ENCODE data around the gene SLC34A3.
"Not testable (repeated sequence)": the region's sequence is repeated elsewhere in the genome, so short reads cannot be mapped to it uniquely, and the experiment has no call there.

SLC34A3 gene

GRCh38 chr9:137262173-137262908 lies 31.6 kb downstream of the SLC34A3 start:
- H3K23ac ChIP-seq (ENCODE audit: low read length); H3K79me2 ChIP-seq (ENCODE audit: control insufficient read depth, insufficient read depth, low read length, poor library complexity); H3K4me3 ChIP-seq (ENCODE audit: low read depth, low read length); H3K18ac ChIP-seq (ENCODE audit: low read length); H3K9me3 ChIP-seq (ENCODE audit: insufficient read depth, low read depth, low read length); H3K79me1 ChIP-seq (ENCODE audit: low read length); H4K91ac ChIP-seq (ENCODE audit: low read depth, low read length); H2AK5ac ChIP-seq (ENCODE audit: low read length); H3K14ac ChIP-seq (ENCODE audit: low read length); H2BK5ac ChIP-seq (ENCODE audit: low read depth, low read length, poor library complexity); H3K27me3 ChIP-seq (ENCODE audit: insufficient read depth, low read length); H3K9ac ChIP-seq (ENCODE audit: low read length); H2BK120ac ChIP-seq (ENCODE audit: insufficient read depth, low read length, poor library complexity); H2AFZ ChIP-seq (ENCODE audit: insufficient read depth, low read length, poor library complexity); H3K4me1 ChIP-seq (ENCODE audit: control insufficient read depth in 1 of 2, insufficient read depth in 2 of 2, low read length in 2 of 2); H3K4me2 ChIP-seq (ENCODE audit: low read length); H4K12ac ChIP-seq (ENCODE audit: low read depth, low read length); H3K27ac ChIP-seq (ENCODE audit: low read depth, low read length); H3K4ac ChIP-seq (ENCODE audit: low read depth, low read length); H2BK12ac ChIP-seq (ENCODE audit: low read length); H4K8ac ChIP-seq (ENCODE audit: low read depth, low read length): not testable (repeated sequence)
- H3K36me3 ChIP-seq (ENCODE audit: control insufficient read depth in 1 of 2, insufficient read depth in 2 of 2, low read length in 2 of 2) = peaks cover 52 to 53% of the 10 kb centered on the region in 2 experiments
- WGBS (ENCODE audit: extremely low coverage, insufficient coverage, insufficient read length) = no CpG with 5 or more reads among the region's 15 CpGs
- DNase-seq = peak in 1 of 2 donors; percentile 46

DNA sequence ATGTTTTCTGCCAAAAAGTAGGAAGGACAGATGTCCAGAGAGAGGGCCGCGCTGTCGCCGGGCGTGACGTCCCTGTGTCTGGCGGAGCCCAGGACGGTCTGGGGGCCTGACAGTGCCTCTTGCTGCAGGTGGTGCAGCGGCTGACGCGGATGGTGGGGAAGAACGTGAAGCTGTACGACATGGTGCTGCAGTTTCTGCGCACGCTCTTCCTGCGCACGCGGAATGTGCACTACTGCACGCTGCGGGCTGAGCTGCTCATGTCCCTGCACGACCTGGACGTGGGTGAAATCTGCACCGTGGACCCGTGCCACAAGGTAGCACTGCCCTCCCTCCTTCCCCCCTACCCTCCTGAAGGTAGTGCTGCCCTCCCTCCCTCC lies 32.2 kb downstream of the SLC34A3 start:
- H2AK5ac ChIP-seq (ENCODE audit: low read length) = no peak overlapping the region
- H3K9ac ChIP-seq (ENCODE audit: low read length) = no peak overlapping the region
- no peak overlapping the region for H3K27ac ChIP-seq (ENCODE audit: low read depth, low read length)
- no peak overlapping the region for H2AFZ ChIP-seq (ENCODE audit: insufficient read depth, low read length, poor library complexity)
- no peak overlapping the region for H3K23ac ChIP-seq (ENCODE audit: low read length)
- no peak overlapping the region for H2BK120ac ChIP-seq (ENCODE audit: insufficient read depth, low read length, poor library complexity)
- no peak overlapping the region for H4K8ac ChIP-seq (ENCODE audit: low read depth, low read length)
- H3K4ac ChIP-seq (ENCODE audit: low read depth, low read length) = no peak overlapping the region
- no peak for DNase-seq
- H2BK5ac ChIP-seq (ENCODE audit: low read depth, low read length, poor library complexity) = no peak overlapping the region
- no peak overlapping the region for H3K14ac ChIP-seq (ENCODE audit: low read length)
- no peaks in the 10 kb centered on the region for H3K27me3 ChIP-seq (ENCODE audit: insufficient read depth, low read length)
- no peaks in the 10 kb centered on the region for H3K79me2 ChIP-seq (ENCODE audit: control insufficient read depth, insufficient read depth, low read length, poor library complexity)
- no peaks in the 10 kb centered on the region for H3K4me1 ChIP-seq (ENCODE audit: control insufficient read depth in 1 of 2, insufficient read depth in 2 of 2, low read length in 2 of 2)
- whole genome bisulfite sequencing (ENCODE audit: extremely low coverage, insufficient coverage, insufficient read length) = no CpG with 5 or more reads among the region's 24 CpGs
- no peak overlapping the region for H2BK12ac ChIP-seq (ENCODE audit: low read length)
- H3K36me3 ChIP-seq (ENCODE audit: control insufficient read depth in 1 of 2, insufficient read depth in 2 of 2, low read length in 2 of 2) = peaks cover 53 to 58% of the 10 kb centered on the region in 2 experiments
- H4K12ac ChIP-seq (ENCODE audit: low read depth, low read length) = no peak overlapping the region
- no peak overlapping the region for H3K4me3 ChIP-seq (ENCODE audit: low read depth, low read length)
- H4K91ac ChIP-seq (ENCODE audit: low read depth, low read length) = no peak overlapping the region
- H3K4me2 ChIP-seq (ENCODE audit: low read length) = no peak overlapping the region
- no peaks in the 10 kb centered on the region for H3K79me1 ChIP-seq (ENCODE audit: low read length)
- H3K18ac ChIP-seq (ENCODE audit: low read length) = no peak overlapping the region
- H3K9me3 ChIP-seq (ENCODE audit: insufficient read depth, low read depth, low read length) = no peaks in the 10 kb centered on the region

- H3K4me2 ChIP-seq (ENCODE audit: low read length) = no peak overlapping the region
- H3K14ac ChIP-seq (ENCODE audit: low read length) = no peak overlapping the region
- H2BK5ac ChIP-seq (ENCODE audit: low read depth, low read length, poor library complexity) = no peak overlapping the region
- H2AFZ ChIP-seq (ENCODE audit: insufficient read depth, low read length, poor library complexity) = no peak overlapping the region
- no CpG with 5 or more reads among the region's 10 CpGs for WGBS (ENCODE audit: extremely low coverage, insufficient coverage, insufficient read length)
- peaks cover 53 to 56% of the 10 kb centered on the region in 2 experiments for H3K36me3 ChIP-seq (ENCODE audit: control insufficient read depth in 1 of 2, insufficient read depth in 2 of 2, low read length in 2 of 2)
- no peaks in the 10 kb centered on the region for H3K4me1 ChIP-seq (ENCODE audit: control insufficient read depth in 1 of 2, insufficient read depth in 2 of 2, low read length in 2 of 2)
- no peak overlapping the region for H3K4me3 ChIP-seq (ENCODE audit: low read depth, low read length)
- no peak overlapping the region for H3K9ac ChIP-seq (ENCODE audit: low read length)
- no peak overlapping the region for H2AK5ac ChIP-seq (ENCODE audit: low read length)
- H3K79me2 ChIP-seq (ENCODE audit: control insufficient read depth, insufficient read depth, low read length, poor library complexity) = no peaks in the 10 kb centered on the region
- H3K9me3 ChIP-seq (ENCODE audit: insufficient read depth, low read depth, low read length) = no peaks in the 10 kb centered on the region
- DNase-seq = no peak
- H3K18ac ChIP-seq (ENCODE audit: low read length) = no peak overlapping the region
- H2BK120ac ChIP-seq (ENCODE audit: insufficient read depth, low read length, poor library complexity) = no peak overlapping the region
- peak overlapping the region; percentile 16 for H4K12ac ChIP-seq (ENCODE audit: low read depth, low read length)
- no peaks in the 10 kb centered on the region for H3K79me1 ChIP-seq (ENCODE audit: low read length)
- H3K27ac ChIP-seq (ENCODE audit: low read depth, low read length) = no peak overlapping the region
- H3K27me3 ChIP-seq (ENCODE audit: insufficient read depth, low read length) = no peaks in the 10 kb centered on the region
- no peak overlapping the region for H3K23ac ChIP-seq (ENCODE audit: low read length)
- H4K91ac ChIP-seq (ENCODE audit: low read depth, low read length) = no peak overlapping the region
- H3K4ac ChIP-seq (ENCODE audit: low read depth, low read length) = no peak overlapping the region
- no peak overlapping the region for H2BK12ac ChIP-seq (ENCODE audit: low read length)
- no peak overlapping the region for H4K8ac ChIP-seq (ENCODE audit: low read depth, low read length)
These were observed 32.8 kb downstream of the SLC34A3 start for GRCh38 chr9:137263506-137263905.

DNA sequence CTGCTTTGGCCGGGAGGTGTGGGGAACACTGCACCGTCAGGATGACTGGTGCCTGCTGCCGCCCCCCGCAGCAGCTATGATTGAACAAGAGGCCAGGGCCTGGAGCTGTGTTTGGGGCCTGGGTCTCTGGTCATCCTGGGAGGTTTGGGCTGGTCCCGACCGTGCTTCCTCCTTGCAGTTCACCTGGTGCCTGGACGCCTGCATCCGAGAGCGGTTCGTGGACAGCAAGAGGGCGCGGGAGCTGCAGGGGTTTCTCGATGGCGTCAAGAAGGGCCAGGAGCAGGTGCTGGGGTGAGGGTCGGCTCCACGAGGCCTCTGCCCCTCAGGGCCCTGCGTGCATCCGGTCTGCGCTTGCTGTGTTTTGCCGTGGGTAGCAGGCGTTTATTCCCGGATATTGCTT lies 33.4 kb downstream of the SLC34A3 start:
- H2BK5ac ChIP-seq (ENCODE audit: low read depth, low read length, poor library complexity) = no peak overlapping the region
- no peak overlapping the region for H2AK5ac ChIP-seq (ENCODE audit: low read length)
- no peak overlapping the region for H3K23ac ChIP-seq (ENCODE audit: low read length)

More for the DNA sequence above, 33.4 kb downstream of the SLC34A3 start:
- H3K4me2 ChIP-seq (ENCODE audit: low read length) = no peak overlapping the region
- no CpG with 5 or more reads among the region's 22 CpGs for WGBS (ENCODE audit: extremely low coverage, insufficient coverage, insufficient read length)
- DNase-seq = no peak
- H2BK12ac ChIP-seq (ENCODE audit: low read length) = no peak overlapping the region
- H3K9me3 ChIP-seq (ENCODE audit: insufficient read depth, low read depth, low read length) = no peaks in the 10 kb centered on the region
- H3K4me1 ChIP-seq (ENCODE audit: control insufficient read depth in 1 of 2, insufficient read depth in 2 of 2, low read length in 2 of 2) = no peaks in the 10 kb centered on the region
- no peak overlapping the region for H3K4me3 ChIP-seq (ENCODE audit: low read depth, low read length)
- no peaks in the 10 kb centered on the region for H3K27me3 ChIP-seq (ENCODE audit: insufficient read depth, low read length)
- no peaks in the 10 kb centered on the region for H3K79me1 ChIP-seq (ENCODE audit: low read length)
- no peak overlapping the region for H3K14ac ChIP-seq (ENCODE audit: low read length)
- no peak overlapping the region for H4K91ac ChIP-seq (ENCODE audit: low read depth, low read length)
- no peak overlapping the region for H3K27ac ChIP-seq (ENCODE audit: low read depth, low read length)
- no peak overlapping the region for H2BK120ac ChIP-seq (ENCODE audit: insufficient read depth, low read length, poor library complexity)
- no peak overlapping the region for H4K8ac ChIP-seq (ENCODE audit: low read depth, low read length)
- peaks cover 53 to 57% of the 10 kb centered on the region in 2 experiments for H3K36me3 ChIP-seq (ENCODE audit: control insufficient read depth in 1 of 2, insufficient read depth in 2 of 2, low read length in 2 of 2)
- no peak overlapping the region for H3K18ac ChIP-seq (ENCODE audit: low read length)
- H2AFZ ChIP-seq (ENCODE audit: insufficient read depth, low read length, poor library complexity) = no peak overlapping the region
- peak overlapping the region; percentile 50 for H3K9ac ChIP-seq (ENCODE audit: low read length)
- H4K12ac ChIP-seq (ENCODE audit: low read depth, low read length) = no peak overlapping the region
- no peaks in the 10 kb centered on the region for H3K79me2 ChIP-seq (ENCODE audit: control insufficient read depth, insufficient read depth, low read length, poor library complexity)
- H3K4ac ChIP-seq (ENCODE audit: low read depth, low read length) = no peak overlapping the region

Measured in trophoblast cell (in vitro differentiated cells and primary cell).